ENCODE measurements around the gene LMO1.

GRCh38 chr11:8192016-8192895 is 71.4 kb downstream of the LMO1 start:
- TF ChIP-seq CTCF (IDR thresholded peaks at IDR 0.05) (peak; percentile 64 to 89 (median 70)), EP300 (IDR thresholded peaks at IDR 0.05) (no peak)

Measured in esophagus muscularis mucosa (tissue), 3 donors.